Stimulated activated CD8-positive, alpha-beta memory T cell treated with anti-CD3 and anti-CD28 coated beads, Interleukin-4, amount 100 ng/mL, for 24 hours (primary cell): ENCODE results near the gene HHAT.

Source experiments
- DNase-seq: peaks from one replicate; pipeline ENCODE4 v3.0.0-alpha.2; 2020; ENCODE audit warnings: low read depth

The HHAT gene

GRCh38 chr1:210359255-210359654 lies 30.6 kb downstream of the HHAT start:
- no peak for DNase-seq

- DNase-seq = no peak
Measured at GRCh38 chr1:210360852-210361477, 32.3 kb downstream of the HHAT start.

- DNase-seq = no peak
Measured at GRCh38 chr1:210361665-210362064, 33.0 kb downstream of the HHAT start.

GRCh38 chr1:210362526-210362925 lies 33.8 kb downstream of the HHAT start:
- no peak for DNase-seq

- no peak for DNase-seq
Measured at GRCh38 chr1:210363119-210363518, 34.4 kb downstream of the HHAT start.

- DNase-seq = no peak
Measured at GRCh38 chr1:210364479-210364878, 35.8 kb downstream of the HHAT start.

GRCh38 chr1:210366767-210367166 lies 38.1 kb downstream of the HHAT start:
- DNase-seq = no peak

GRCh38 chr1:210367566-210367965 lies 38.9 kb downstream of the HHAT start:
- no peak for DNase-seq

- DNase-seq = no peak
Measured at GRCh38 chr1:210369425-210369824, 40.7 kb downstream of the HHAT start.

GRCh38 chr1:210371916-210372315 lies 43.2 kb downstream of the HHAT start:
- DNase-seq = no peak

- no peak for DNase-seq
Measured at GRCh38 chr1:210372491-210372890, 43.8 kb downstream of the HHAT start.

- DNase-seq = no peak
Measured at GRCh38 chr1:210372931-210373627, 44.4 kb downstream of the HHAT start.

GRCh38 chr1:210373628-210373877 lies 44.9 kb downstream of the HHAT start:
- DNase-seq = no peak

GRCh38 chr1:210373878-210374599 lies 45.3 kb downstream of the HHAT start:
- peak; percentile 36 for DNase-seq

- no peak for DNase-seq
Measured at GRCh38 chr1:210374600-210374953, 45.9 kb downstream of the HHAT start.

GRCh38 chr1:210376836-210377372 lies 48.2 kb downstream of the HHAT start:
- DNase-seq = no peak

- DNase-seq = no peak
Measured at GRCh38 chr1:210377731-210378333, 49.1 kb downstream of the HHAT start.

- DNase-seq = no peak
Measured at GRCh38 chr1:210378736-210379135, 50.0 kb downstream of the HHAT start.

- no peak for DNase-seq
Measured at GRCh38 chr1:210381934-210382333, 53.2 kb downstream of the HHAT start.

GRCh38 chr1:210384625-210385024 lies 55.9 kb downstream of the HHAT start:
- DNase-seq = no peak

- no peak for DNase-seq
Measured at GRCh38 chr1:210385228-210385627, 56.5 kb downstream of the HHAT start.

- DNase-seq = no peak
Measured at GRCh38 chr1:210394281-210394821, 65.6 kb downstream of the HHAT start.

- no peak for DNase-seq
Measured at GRCh38 chr1:210396541-210396940, 67.8 kb downstream of the HHAT start.
